GM19452 (cell line): ENCODE data around the gene GINS2.

Experiments used
- ATAC-seq: cut with Tn5 transposase; IDR thresholded peaks from one replicate; pipeline ENCODE4 v1.9.1; 2021; ENCODE audit not compliant: unreplicated experiment

The GINS2 gene

GRCh38 chr16:85688586-85689284 is at the start of gene GINS2:
GINS2 (minus strand) TSS chr16:85688954; CDS start chr16:85688898, 56 bp downstream.
- peak; percentile 97 for ATAC-seq

- ATAC-seq: no peak
These were observed 48.2 kb upstream of the GINS2 start for GRCh38 chr16:85736921-85737320.

GRCh38 chr16:85735946-85736345 is 47.2 kb upstream of the GINS2 start:
- no peak for ATAC-seq

- ATAC-seq: peak; percentile 83
These were observed 46.5 kb upstream of the GINS2 start for GRCh38 chr16:85735225-85735635.

- ATAC-seq: no peak
These were observed 45.7 kb upstream of the GINS2 start for GRCh38 chr16:85734311-85735017.

- ATAC-seq: no peak
These were observed 45.1 kb upstream of the GINS2 start for GRCh38 chr16:85733839-85734170.

- ATAC-seq: no peak
These were observed 44.5 kb upstream of the GINS2 start for GRCh38 chr16:85733155-85733838.

GRCh38 chr16:85731179-85731578 is 42.4 kb upstream of the GINS2 start:
- no peak for ATAC-seq

GRCh38 chr16:85730186-85730465 is 41.4 kb upstream of the GINS2 start:
- ATAC-seq: no peak

- ATAC-seq: no peak
These were observed 40.9 kb upstream of the GINS2 start for GRCh38 chr16:85729452-85730185.

GRCh38 chr16:85728879-85729278 is 40.1 kb upstream of the GINS2 start:
- ATAC-seq: no peak

GRCh38 chr16:85724936-85725335 is 36.2 kb upstream of the GINS2 start:
- ATAC-seq: no peak

GRCh38 chr16:85724126-85724879 is 35.5 kb upstream of the GINS2 start:
- no peak for ATAC-seq

- ATAC-seq: no peak
These were observed 33.6 kb upstream of the GINS2 start for GRCh38 chr16:85722128-85722893.

GRCh38 chr16:85720302-85720637 is 31.5 kb upstream of the GINS2 start:
- no peak for ATAC-seq

- no peak for ATAC-seq
These were observed 31.0 kb upstream of the GINS2 start for GRCh38 chr16:85719605-85720301.

GRCh38 chr16:85718682-85719081 is 29.9 kb upstream of the GINS2 start:
- no peak for ATAC-seq

- no peak for ATAC-seq
These were observed 29.4 kb upstream of the GINS2 start for GRCh38 chr16:85718153-85718477.

GRCh38 chr16:85717393-85718152 is 28.8 kb upstream of the GINS2 start:
- no peak for ATAC-seq
